Upper lobe of left lung (tissue), 4 donors: ENCODE data around the gene LCE2A.

ENCODE experiments used
- EP300 ChIP-seq, 4 donors: sonication (generic); formaldehyde crosslinking; IDR thresholded peaks; one replicate each; pipeline ENCODE4 v1.5.1; 2017; ENCODE audit warnings: antibody characterized with exemption in 4 of 4, control low read depth in 2 of 4
- TF ChIP-seq, protein P1 (sequence below), 6 experiments: fragments of 450-650 bp in 4 of 6; fragments of 200-600 bp in 2 of 6; sonication (generic) in 2 of 6; IDR thresholded peaks; one replicate each; pipeline ENCODE4 v1.5.1; 2016 to 2019; ENCODE audit warnings: antibody characterized with exemption in 6 of 6

DNA sequence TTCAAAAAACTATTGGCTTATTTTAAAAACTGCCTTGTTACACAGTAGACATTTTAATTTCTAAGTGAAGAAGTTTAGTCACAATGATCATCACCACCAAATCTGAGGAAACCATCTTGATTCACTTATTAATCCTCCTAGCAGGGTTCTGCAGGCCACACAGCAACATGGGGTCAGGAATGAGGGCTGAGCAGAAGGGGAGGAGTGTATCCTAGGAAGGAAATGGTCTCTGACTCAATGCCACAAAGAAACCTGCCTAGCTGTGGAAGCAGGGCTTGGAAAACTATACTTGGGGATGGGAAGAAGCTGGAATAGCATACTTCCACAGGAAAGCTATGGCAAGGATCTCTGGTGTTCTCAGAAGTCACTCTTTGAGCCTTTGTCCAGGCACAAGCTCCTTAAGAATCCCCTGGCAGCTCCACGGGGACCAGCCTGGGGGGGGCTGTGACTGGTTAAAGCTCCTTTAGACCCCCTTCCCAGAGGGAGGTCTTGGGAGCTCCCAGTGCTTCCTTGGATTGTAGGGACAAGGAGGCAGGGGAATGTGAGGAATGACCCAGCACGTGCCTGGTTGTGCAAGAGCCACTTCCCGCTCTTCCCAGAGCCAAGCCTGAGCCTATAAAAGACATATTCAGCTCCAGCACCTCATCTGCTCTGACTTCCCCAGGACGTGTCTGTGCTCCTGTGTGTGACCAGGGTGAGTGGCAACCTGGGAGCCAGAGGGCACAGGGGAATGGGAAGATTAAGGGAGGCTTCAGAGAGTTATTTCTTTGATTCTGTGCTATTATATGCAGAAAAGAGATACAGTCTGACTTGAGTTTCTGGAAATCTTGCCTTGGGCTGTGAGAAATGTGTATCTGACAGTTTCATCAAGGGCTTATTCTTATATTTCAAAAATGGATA lies at the start of gene LCE2A:
- TF ChIP-seq, protein P1, sequence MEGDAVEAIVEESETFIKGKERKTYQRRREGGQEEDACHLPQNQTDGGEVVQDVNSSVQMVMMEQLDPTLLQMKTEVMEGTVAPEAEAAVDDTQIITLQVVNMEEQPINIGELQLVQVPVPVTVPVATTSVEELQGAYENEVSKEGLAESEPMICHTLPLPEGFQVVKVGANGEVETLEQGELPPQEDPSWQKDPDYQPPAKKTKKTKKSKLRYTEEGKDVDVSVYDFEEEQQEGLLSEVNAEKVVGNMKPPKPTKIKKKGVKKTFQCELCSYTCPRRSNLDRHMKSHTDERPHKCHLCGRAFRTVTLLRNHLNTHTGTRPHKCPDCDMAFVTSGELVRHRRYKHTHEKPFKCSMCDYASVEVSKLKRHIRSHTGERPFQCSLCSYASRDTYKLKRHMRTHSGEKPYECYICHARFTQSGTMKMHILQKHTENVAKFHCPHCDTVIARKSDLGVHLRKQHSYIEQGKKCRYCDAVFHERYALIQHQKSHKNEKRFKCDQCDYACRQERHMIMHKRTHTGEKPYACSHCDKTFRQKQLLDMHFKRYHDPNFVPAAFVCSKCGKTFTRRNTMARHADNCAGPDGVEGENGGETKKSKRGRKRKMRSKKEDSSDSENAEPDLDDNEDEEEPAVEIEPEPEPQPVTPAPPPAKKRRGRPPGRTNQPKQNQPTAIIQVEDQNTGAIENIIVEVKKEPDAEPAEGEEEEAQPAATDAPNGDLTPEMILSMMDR (IDR thresholded peaks at IDR 0.05): no peak
- no peak for TF ChIP-seq EP300 (IDR thresholded peaks at IDR 0.05)
